Dermis microvascular lymphatic vessel endothelial cell (primary cell): Measurements from ENCODE around the gene PAFAH1B1. TPM values are rescaled to one million over a fixed set of nuclear protein-coding genes. Genes with fewer than 3 reads are reported as not detected.
"Not testable (repeated sequence)": the region's sequence is repeated elsewhere in the genome, so short reads cannot be mapped to it uniquely, and the experiment has no call there.

Experiments
- DNase-seq, 2 donors: peaks; one replicate each; pipeline versions ENCODE4 v3.0.0 to v3.0.0-alpha.2; 2010; ENCODE audit warnings: low read depth in 2 of 2
- total RNA-seq: library from RNA; depleted of rRNA; stranded (reverse); fragments of >200 nt; gene quantifications from 2 replicates; pipeline ENCODE4 v1.2.1, GENCODE V29; 2014

Gene PAFAH1B1
- total RNA-seq, 1 donor from 2014 or later, result 65.0 TPM

GRCh38 chr17:2635675-2636074 is 42.2 kb downstream of the PAFAH1B1 start:
- no peak for DNase-seq

GRCh38 chr17:2636169-2636930 is 42.9 kb downstream of the PAFAH1B1 start:
- no peak for DNase-seq

- no peak for DNase-seq
Measured at GRCh38 chr17:2637422-2637821, 44.0 kb downstream of the PAFAH1B1 start.

- no peak for DNase-seq
Measured at GRCh38 chr17:2644971-2645370, 51.5 kb downstream of the PAFAH1B1 start.

- no peak for DNase-seq
Measured at GRCh38 chr17:2647957-2648356, 54.5 kb downstream of the PAFAH1B1 start.

- no peak for DNase-seq
Measured at GRCh38 chr17:2649191-2649590, 55.7 kb downstream of the PAFAH1B1 start.

GRCh38 chr17:2652911-2653310 is 59.5 kb downstream of the PAFAH1B1 start:
- not testable (repeated sequence) for DNase-seq

- DNase-seq, result peak; percentile 11 to 25
Measured at GRCh38 chr17:2655546-2655945, 62.1 kb downstream of the PAFAH1B1 start.

- DNase-seq, result no peak
Measured at GRCh38 chr17:2656283-2656682, 62.8 kb downstream of the PAFAH1B1 start.

- not testable (repeated sequence) for DNase-seq
Measured at GRCh38 chr17:2659337-2659736, 65.9 kb downstream of the PAFAH1B1 start.

GRCh38 chr17:2660410-2660809 is 67.0 kb downstream of the PAFAH1B1 start:
- DNase-seq, result not testable (repeated sequence)

- DNase-seq, result no peak
Measured at GRCh38 chr17:2672026-2672425, 78.6 kb downstream of the PAFAH1B1 start.

GRCh38 chr17:2679247-2679646 is 85.8 kb downstream of the PAFAH1B1 start:
- not testable (repeated sequence) for DNase-seq

GRCh38 chr17:2680961-2681360 is 87.5 kb downstream of the PAFAH1B1 start:
- DNase-seq, result no peak

- DNase-seq, result no peak
Measured at GRCh38 chr17:2681650-2682049, 88.2 kb downstream of the PAFAH1B1 start.

- no peak for DNase-seq
Measured at GRCh38 chr17:2682176-2682938, 88.9 kb downstream of the PAFAH1B1 start.

- no peak for DNase-seq
Measured at GRCh38 chr17:2683912-2684311, 90.5 kb downstream of the PAFAH1B1 start.

- no peak for DNase-seq
Measured at GRCh38 chr17:2684549-2684948, 91.1 kb downstream of the PAFAH1B1 start.

GRCh38 chr17:2685696-2686095 is 92.2 kb downstream of the PAFAH1B1 start:
- DNase-seq, result no peak

GRCh38 chr17:2687074-2687418 is 93.6 kb downstream of the PAFAH1B1 start:
- no peak for DNase-seq

GRCh38 chr17:2688351-2689342 is 95.2 kb downstream of the PAFAH1B1 start:
- no peak for DNase-seq
